Fibroblast of pulmonary artery (primary cell): ENCODE data around the gene NANOS3.
A peak's percentile ranks its signal among the peaks of the same experiment; 100 is the strongest.

Source experiments
- DNase-seq: peaks from one replicate; pipeline ENCODE4 v3.0.0-alpha.2; 2010; ENCODE audit warnings: low read depth
- H3K4me3 ChIP-seq: replicated peaks from 2 replicates; pipeline ENCODE4 v1.5.1; 2011; ENCODE audit warnings: low read depth, mild to moderate bottlenecking, control low read depth, low read length, moderate library complexity
- CTCF ChIP-seq: IDR thresholded peaks from 2 replicates; pipeline ENCODE4 v1.5.1; 2011; ENCODE audit warnings: mild to moderate bottlenecking, control low read depth, low read length, inconsistent platforms; ENCODE audit errors: missing control alignments

The NANOS3 gene

GRCh38 chr19:13841086-13841961 is 35.6 kb upstream of the NANOS3 start:
- no peak for DNase-seq
- peak overlapping the region; percentile 88 for H3K4me3 ChIP-seq
- no peak for TF ChIP-seq CTCF

DNA sequence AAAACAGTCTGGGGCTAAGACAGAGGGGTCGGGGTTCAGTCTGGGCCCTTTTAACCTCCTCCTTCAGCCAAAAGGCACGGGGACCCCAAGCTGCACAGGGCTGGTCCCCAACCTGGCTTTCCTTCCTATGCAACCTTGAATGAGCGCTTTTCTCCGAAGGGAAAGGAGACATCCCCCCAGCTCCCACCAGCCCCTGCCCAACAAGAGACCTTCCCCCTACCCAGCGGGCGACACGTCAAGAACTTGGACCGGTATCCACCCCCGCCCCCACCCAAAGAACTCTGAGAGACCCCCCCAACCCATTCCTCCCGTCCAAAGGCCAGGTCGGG is 35.0 kb upstream of the NANOS3 start:
- no peak for TF ChIP-seq CTCF
- DNase-seq: no peak
- H3K4me3 ChIP-seq: peak overlapping the region; percentile 88

DNA sequence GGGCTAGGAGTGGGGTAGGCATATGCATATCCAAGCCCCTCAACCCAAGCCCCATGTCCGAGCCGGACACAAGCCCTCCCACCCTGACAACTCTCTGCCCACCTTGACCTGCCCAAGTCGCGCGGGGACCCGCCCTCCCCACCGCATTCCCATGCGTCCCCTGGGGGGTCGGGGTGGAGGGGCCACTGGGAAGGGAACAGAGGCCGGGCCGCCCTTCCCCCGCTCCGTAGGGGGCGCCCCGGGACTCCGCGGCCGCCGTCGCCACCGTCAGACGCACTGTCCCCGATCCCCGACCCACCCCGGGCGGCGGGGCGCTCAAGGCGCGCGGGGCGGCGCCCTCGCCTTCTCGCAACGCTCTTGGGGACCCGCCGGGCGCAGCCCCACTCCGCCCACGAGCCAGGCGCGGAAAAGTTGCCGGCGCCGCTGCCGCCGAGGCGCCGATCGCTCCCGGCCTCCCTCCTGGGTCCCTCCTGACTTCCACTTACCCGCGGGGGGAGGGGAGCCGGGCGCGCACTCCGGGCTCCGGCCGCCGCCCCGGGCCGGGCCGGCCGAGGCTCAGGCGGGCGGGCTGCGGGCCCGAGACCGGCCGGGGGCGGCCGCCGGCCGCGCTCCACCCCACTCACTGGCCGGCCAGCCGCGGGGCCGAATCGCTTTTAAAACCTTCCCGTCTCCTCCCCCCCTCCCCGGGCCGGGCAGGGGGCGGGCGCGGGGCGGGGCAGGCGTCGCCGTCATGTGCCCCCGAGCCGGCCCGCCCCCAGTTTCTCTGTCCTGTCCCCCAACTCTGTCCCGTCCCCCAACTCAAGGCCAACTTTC is 34.4 kb upstream of the NANOS3 start:
- TF ChIP-seq CTCF: no peak
- peak; percentile 77 for DNase-seq
- H3K4me3 ChIP-seq: peak overlapping the region; percentile 88

GRCh38 chr19:13843104-13843921 is 33.6 kb upstream of the NANOS3 start:
- peak overlapping the region; percentile 59 for H3K4me3 ChIP-seq
- TF ChIP-seq CTCF: no peak
- peak; percentile 71 for DNase-seq

DNA sequence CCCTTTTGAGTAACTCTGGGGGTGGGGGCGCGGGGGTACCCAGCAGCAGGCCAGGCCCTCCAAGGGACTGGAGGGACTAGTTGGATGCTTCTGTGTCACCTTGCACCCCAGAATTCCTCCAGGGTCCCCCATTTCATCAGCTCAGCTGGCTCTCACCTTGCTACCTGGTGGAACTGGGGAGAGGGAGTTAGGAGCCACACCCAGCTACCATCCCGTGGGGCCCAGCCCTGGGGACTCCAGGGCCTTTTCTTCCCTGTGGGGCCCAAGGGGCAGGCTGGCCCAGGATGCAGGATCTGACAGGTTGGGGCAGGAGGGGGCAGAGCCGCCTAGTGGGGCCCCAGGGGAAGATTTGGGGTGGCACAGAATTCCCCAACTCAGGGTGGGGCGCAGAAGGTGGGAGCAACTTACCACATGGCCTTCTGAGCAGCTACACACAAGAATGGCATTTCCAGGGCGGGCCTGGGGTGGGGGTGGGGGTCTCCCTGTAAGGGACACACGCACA is 32.8 kb upstream of the NANOS3 start:
- H3K4me3 ChIP-seq: no peak overlapping the region
- DNase-seq: no peak
- TF ChIP-seq CTCF: no peak

DNA sequence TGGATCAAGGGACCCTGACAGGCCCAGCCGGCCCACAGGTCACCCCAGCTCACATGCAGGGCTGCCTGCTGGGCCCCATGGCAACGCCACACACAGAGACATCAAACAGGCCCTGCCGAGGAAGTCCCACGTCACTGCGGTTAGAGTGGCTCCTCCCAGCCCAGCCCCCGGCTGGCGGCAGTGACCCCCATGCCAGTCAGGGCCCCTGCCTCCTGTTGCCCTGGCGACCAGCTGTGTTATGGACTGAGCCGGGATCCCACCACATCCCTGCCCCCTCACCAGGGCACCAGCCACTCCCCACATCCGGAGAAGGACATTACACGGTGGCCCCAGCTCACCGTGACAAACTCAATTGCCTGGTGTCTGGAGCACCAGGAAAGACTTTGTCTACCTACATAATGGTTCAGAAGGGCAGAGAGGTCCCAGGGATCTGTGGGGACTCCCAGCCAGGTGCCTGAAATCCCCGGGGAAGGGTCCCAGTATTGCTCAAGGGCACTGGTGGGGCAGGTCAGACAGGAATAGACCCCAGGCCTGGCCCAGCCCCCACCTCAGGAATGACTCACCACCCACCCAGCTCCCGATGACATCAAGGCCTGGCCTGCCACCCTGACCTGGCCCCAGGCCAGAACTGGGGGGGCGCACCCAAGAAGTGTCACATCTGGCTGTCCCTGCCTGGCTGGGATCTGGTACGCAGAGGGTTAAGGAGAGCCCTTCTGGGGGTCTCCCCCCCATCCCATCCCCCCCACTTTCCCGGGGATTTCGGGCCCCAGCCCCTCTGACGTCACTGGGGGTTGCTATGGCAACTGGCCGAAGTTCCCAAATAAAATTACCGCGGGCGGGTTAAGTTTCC is 30.2 kb upstream of the NANOS3 start:
- H3K4me3 ChIP-seq: peak overlapping the region; percentile 48
- no peak for TF ChIP-seq CTCF
- DNase-seq: peak; percentile 93
